HG03097 (cell line): ENCODE measurements around the gene HSD17B4.
"Not testable (repeated sequence)": the region's sequence is repeated elsewhere in the genome, so short reads cannot be mapped to it uniquely, and the experiment has no call there.

Source experiments
- ATAC-seq: cut with Tn5 transposase; IDR thresholded peaks from one replicate; pipeline ENCODE4 v1.9.1; 2021; ENCODE audit not compliant: unreplicated experiment, low FRiP score

Gene HSD17B4, protein sequence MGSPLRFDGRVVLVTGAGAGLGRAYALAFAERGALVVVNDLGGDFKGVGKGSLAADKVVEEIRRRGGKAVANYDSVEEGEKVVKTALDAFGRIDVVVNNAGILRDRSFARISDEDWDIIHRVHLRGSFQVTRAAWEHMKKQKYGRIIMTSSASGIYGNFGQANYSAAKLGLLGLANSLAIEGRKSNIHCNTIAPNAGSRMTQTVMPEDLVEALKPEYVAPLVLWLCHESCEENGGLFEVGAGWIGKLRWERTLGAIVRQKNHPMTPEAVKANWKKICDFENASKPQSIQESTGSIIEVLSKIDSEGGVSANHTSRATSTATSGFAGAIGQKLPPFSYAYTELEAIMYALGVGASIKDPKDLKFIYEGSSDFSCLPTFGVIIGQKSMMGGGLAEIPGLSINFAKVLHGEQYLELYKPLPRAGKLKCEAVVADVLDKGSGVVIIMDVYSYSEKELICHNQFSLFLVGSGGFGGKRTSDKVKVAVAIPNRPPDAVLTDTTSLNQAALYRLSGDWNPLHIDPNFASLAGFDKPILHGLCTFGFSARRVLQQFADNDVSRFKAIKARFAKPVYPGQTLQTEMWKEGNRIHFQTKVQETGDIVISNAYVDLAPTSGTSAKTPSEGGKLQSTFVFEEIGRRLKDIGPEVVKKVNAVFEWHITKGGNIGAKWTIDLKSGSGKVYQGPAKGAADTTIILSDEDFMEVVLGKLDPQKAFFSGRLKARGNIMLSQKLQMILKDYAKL

GRCh38 chr5:119452373-119453039, at the start of gene HSD17B4:
Gene HSD17B4, plus strand, starts transcription at chr5:119452497. Its CDS starts 79 bp downstream, at chr5:119452576.
- peak; percentile 94 for ATAC-seq

DNA sequence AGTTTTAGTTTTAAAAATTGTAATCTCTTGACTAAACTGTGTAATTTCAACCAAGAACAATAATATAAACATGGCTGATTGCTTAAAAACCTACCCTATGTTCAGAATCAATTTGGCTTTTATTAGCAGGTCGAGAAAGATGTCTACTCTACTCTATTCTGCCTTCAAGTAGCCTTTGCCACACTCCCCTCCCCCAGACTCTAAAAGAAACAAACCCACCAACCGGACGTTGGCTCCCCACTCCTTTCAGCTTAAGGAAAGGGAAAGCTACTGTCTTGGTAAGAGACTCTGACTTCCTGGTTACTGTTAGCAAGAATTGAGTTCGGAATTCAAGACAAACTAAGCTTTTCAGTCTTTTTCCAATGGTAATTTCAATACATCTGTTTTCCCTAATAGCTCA, 49.7 kb upstream of the HSD17B4 start:
- no peak for ATAC-seq

DNA sequence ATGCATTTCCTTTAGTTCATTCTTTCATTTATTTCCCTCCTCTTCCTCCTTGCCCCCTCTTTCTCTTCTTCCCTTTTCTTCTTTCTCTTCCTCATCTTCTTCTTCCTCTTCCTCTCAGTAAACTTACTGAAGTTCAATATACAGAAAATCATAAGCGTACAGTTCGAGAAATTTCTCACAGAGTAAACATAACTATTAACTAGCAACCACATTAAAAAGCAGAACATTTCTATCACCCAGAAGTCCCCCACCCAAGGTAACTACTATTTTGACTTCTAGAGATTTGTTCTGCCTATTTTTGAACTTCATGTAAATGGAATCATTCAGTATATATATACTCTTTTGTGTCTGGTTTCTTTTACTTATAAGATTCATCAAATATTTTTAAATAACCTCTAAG, 48.3 kb upstream of the HSD17B4 start:
- no peak for ATAC-seq

- ATAC-seq = no peak
Measured at GRCh38 chr5:119405419-119405818, 46.9 kb upstream of the HSD17B4 start.

DNA sequence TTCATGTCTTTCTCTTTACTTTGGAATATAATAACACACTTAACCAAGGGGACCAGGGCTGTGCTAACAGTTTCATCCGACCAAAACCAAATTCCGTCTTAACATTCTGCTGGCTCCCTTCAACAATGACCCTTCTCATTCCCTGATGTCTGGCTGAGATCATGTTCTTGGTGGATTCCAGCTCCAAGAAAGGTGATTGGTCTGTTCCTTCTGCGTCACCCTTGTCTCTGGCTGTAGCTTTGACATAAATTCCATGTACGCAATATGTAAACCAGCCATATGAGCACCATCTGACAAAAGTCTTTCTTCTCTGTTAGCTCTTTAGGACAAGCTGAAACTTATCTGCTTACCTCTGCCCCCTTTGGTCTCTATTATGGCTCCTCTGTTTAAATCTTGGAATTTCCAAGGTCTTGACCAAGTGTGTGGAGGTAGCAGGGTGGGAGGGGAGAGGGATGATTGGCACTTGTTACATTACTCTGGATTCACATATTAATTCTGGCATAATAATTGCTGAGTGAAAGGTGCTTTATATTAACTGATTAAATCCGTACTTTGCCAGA, 45.7 kb upstream of the HSD17B4 start:
- no peak for ATAC-seq

DNA sequence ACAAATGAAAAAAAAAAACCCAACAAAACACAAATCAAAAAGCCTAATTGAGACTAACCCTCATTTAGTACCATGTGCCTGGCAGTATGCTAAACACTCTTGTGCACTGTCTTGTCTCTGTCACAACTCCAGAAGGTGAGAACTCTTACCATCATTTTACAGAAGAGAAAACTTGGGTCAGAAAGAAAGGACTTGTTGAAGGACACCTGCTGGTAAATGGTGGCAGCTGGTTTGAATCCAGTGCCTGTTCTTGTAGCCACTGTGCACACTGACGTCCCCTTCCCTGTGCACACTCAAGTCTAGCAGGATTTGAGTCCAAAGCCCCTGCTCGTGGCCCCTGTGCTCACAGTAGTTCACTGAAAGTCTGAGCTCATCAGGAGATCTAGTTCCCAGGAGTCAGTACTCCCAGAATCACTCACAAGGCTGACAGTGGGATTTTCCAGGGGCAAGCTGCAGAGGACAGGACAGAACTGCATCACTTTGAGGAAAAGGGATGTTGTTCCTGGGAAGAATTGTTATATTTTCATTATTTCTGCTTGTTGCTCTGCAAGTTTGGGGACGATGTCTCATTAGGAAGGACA, 43.0 kb upstream of the HSD17B4 start:
- no peak for ATAC-seq

DNA sequence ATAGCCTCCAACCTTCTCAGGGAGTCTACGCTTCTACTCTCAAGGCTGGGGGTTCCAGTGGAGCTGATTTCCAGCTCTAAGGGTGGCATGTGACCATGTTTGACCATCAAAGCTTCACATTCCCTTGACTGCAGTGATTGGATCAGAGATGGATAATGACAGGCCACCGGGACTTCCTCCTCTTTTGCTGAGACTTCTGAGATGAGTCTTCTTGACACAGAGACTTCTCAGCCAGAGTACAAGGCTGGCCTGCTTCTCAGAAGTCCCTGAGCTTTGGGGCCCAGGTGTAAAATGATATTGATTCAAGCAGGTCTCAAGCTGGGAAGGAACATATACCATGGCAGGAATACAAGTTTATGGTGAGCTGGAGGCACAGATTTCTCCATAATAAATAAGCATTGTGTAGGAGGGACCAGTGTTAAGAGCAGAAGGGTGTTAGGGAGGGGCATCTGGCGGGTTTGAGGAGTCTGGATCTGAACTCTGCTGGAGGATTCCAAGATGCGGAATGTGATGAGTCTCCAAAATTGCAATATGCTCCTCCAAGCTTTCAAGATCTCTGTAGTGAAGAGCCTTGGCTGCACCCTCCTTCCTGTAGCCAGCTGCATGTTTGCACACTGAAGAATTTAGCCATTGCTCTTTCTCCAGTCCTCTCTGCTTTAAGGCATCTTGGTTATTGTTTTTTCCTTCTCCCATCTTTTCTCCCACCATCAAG, 41.7 kb upstream of the HSD17B4 start:
- no peak for ATAC-seq

- ATAC-seq = peak; percentile 62
Measured at GRCh38 chr5:119411361-119412278, 40.7 kb upstream of the HSD17B4 start.

GRCh38 chr5:119412279-119413227, 39.7 kb upstream of the HSD17B4 start:
- ATAC-seq = no peak

- ATAC-seq = not testable (repeated sequence)
Measured at GRCh38 chr5:119414124-119414734, 38.1 kb upstream of the HSD17B4 start.

DNA sequence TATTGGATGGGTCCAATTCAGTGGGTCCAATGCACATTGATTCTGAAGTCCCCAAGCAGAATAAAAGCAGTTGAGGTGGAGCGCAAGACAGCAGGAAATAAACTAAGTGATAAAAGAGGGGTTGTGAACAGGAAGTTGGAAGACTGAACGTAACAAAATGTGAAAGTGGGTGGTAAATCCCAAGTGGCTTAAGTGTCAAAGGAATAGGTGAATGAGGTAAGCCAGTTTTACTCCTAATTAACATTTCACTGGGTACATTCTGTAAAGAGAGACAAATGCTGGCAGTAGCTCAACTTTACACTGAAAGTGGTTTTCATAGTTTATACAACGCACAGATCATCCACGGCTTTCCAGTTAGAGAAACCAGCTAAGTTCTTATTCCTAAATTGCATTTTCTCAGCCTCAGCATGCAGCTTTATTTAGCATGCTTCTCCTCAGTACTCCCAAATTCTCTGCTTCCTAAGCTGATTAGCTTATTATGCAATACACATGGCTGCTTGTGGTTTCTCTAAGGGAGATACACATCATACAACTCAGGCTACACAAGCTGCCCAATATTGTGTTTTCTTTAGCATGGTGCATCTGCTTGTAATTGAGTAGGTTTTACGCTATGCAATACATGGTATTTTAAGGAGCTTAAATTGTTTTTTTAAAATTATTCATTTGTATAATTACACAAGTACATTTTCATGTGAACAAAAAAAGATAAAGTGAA, 34.2 kb upstream of the HSD17B4 start:
- ATAC-seq = no peak

GRCh38 chr5:119418606-119419100, 33.6 kb upstream of the HSD17B4 start:
- ATAC-seq = peak; percentile 60

GRCh38 chr5:119420169-119420568, 32.1 kb upstream of the HSD17B4 start:
- no peak for ATAC-seq

DNA sequence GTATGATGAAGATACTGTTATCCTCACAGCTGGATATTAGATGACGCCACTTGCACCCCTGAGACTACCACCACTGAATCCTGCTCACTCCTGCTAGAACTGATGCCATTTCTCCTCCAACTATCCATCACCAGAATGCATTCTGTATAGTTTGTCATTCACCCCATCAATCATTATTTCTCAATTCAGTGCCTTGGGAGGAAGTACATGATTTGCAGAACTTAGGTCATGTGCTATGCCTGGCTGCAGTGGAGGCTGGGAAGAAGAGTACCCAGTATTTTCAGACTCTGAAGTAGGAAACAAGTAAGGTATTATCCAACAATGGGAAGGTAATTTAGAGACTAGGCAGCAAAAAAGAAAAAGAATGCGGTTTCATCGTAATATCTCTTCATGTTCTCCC, 26.2 kb upstream of the HSD17B4 start:
- no peak for ATAC-seq

- ATAC-seq = no peak
Measured at GRCh38 chr5:119427060-119427459, 25.2 kb upstream of the HSD17B4 start.

- ATAC-seq = not testable (repeated sequence)
Measured at GRCh38 chr5:119427596-119427995, 24.7 kb upstream of the HSD17B4 start.

- not testable (repeated sequence) for ATAC-seq
Measured at GRCh38 chr5:119428166-119428565, 24.1 kb upstream of the HSD17B4 start.
